Midbrain (tissue), 1 donor: ENCODE measurements around the gene DPPA5.
"Not testable (repeated sequence)": the region's sequence is repeated elsewhere in the genome, so short reads cannot be mapped to it uniquely, and the experiment has no call there.

Experiments
- DNase-seq: peaks from one replicate; lab custom pipeline; 2025; lab: John Stamatoyannopoulos, UW

Gene DPPA5, protein sequence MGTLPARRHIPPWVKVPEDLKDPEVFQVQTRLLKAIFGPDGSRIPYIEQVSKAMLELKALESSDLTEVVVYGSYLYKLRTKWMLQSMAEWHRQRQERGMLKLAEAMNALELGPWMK

GRCh38 chr6:73353636-73354593 is at the start of gene DPPA5:
DPPA5 (minus strand) TSS chr6:73354276; CDS start chr6:73354225, 51 bp downstream.
- no peak for DNase-seq

- no peak for DNase-seq
Measured at GRCh38 chr6:73400656-73401055, 46.6 kb upstream of the DPPA5 start.

- DNase-seq, result no peak
Measured at GRCh38 chr6:73395875-73396274, 41.8 kb upstream of the DPPA5 start.

DNA sequence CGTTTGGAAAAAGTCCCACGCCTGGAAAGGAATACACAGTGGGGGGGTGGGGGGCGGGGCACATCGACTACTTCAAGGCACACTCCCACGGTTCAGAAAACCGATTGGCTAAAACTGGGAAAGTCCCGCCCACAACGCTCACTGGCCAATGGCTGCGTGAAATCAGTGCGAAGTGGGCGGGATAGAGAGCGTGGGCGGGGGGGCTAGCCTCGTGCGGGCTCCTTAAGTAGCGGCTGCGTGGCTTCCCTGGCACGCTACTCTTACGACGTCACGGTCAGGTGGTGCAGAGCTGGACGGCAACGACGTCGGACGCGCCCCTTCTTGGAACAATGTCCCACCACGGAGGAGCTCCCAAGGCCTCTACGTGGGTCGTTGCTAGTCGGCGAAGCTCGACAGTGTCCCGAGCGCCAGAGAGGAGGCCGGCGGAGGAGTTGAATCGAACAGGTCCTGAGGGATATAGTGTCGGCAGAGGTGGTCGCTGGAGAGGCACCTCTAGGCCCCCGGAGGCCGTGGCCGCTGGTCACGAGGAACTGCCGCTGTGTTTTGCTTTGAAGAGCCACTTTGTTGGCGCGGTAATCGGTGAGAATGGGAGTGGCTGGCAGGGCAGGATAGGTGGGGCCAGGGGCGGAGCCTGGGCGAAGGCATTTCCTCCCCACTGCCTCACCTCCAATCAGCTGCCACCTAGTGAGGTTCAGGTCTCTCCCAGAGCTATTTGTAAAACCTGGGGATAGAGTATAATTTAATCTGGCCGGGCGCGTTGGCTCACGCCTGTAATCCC is 40.7 kb upstream of the DPPA5 start, which contains the start of gene DDX43:
DDX43 (plus strand) TSS at position 252 of the 778 bp plus-strand sequence; CDS start at position 330, 78 bp downstream.
- no peak for DNase-seq

DNA sequence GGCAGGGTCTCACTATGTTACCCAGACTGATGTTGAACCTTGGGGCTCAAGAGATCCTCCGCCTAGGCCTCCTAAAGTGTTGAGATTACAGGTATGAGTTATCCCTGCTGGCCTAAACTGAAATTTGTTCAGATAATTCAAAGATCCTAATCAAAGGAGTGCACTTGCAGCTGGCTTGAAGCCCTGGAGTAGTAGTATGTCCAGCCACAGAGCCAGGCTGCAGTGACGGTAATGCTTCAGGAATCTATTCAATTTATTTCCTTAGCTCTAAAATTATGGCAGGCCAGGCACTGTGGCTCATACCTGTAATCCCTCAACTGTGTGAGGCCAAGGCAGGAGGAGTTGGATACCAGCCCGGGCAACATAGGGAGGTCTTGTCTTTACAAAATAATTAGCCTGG is 39.2 kb upstream of the DPPA5 start:
- DNase-seq, result no peak

DNA sequence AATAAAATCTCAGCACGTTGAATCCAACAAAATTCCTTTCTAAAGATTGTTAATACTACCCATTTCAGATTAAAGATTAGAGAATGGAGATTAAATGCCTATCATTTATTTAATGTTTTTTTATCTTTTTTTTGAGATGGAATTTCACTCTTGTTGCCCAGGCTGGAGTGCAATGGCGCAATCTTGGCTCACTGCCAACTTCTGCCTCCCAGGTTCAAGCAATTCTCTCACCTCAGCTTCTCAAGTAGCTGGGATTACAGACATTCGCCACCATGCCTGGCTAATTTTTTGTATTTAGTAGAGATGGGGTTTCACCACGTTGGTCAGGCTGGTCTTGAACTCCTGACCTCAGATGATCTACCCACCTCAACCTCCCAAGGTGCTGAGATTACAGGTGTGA is 38.1 kb upstream of the DPPA5 start:
- DNase-seq, result not testable (repeated sequence)

DNA sequence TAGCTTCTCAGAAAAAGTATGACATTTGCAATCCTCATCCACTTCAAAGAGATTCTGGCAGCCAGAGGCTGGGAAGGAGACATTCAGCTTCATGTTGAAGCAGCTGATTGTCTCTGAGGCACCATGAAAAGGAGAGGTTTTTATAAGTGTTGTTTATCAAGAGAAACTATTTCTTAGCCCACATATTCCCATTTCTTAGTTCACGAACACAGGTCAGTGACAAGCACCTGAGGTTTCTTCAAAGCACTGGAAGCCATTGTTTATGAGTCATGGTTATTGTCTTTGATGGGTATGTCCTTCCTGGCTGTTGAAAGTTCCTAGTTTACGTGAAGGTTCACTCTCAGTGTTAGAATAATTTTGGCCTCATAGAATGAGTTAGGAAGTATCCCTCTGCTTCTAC is 37.6 kb upstream of the DPPA5 start:
- no peak for DNase-seq

GRCh38 chr6:73389854-73390253 is 35.8 kb upstream of the DPPA5 start:
- DNase-seq, result no peak

DNA sequence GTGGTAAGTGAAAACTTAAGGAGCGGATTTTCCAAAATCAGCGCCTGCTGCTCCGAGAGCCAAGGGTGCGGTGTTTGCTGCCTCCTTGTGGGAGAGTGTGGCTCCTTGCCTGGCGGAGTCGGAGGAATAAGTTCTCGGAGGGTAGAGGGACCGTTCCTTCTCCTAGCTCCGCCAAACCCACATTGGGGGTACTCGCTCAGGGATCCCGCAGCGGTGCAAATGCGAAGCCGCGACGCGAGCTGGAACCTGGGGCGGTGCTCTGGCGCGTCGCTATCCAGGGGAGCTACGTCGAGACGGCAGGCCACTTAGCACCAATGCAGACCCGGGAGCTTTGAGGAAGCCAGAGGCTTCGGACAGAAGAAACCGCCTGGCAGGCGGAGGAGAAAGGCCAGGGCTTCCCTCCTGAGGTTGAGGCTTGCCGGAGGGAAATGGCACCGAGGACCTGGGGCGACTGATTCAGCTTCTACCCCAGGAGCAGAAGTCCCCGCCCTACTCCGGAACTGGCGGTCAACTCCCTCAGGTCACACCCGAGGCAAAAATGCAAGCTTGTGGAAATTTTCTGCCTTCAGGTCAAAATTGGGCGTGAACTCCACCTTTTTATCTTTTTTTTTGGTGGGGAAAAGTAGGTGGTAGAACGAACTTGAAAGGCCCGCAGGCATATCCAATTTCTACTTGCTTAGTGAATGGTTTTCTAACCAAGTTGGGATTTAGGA is 34.9 kb upstream of the DPPA5 start:
- peak; percentile 12 for DNase-seq

- DNase-seq, result no peak
Measured at GRCh38 chr6:73388433-73388799, 34.3 kb upstream of the DPPA5 start.

DNA sequence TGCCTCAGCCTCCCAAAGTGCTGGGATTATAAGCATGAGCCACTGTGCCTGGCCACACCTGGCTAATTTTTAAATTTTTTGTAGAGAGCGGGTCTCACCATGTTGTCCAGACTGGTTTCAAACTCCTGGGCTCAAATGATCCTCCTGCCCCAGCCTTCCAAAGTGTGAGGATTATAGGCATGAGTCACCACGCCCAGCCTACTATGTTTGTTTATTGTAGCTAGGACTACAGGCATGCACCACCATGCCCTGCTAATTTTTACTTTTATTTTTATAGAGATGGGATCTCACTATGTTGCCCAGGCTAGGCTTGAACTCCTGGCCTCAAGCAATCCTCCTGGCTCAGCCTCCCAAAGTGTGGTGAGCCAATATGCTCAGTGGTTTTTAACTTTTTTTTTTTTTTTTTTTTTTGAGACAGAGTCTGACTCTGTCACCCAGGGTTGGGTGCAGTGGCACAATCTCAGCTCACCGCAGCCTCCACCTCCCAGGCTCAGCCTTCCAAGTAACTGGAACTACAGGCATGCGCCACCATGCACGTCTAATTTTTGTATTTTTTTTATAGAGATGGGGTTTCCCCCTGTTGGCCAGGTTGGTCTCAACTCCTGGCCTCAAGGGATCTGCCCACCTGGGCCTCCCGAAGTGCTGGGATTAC is 28.5 kb upstream of the DPPA5 start:
- no peak for DNase-seq

- not testable (repeated sequence) for DNase-seq
Measured at GRCh38 chr6:73381531-73381930, 27.5 kb upstream of the DPPA5 start.

GRCh38 chr6:73377225-73377624 is 23.1 kb upstream of the DPPA5 start:
- DNase-seq, result no peak

- no peak for DNase-seq
Measured at GRCh38 chr6:73375216-73375615, 21.1 kb upstream of the DPPA5 start.

GRCh38 chr6:73372516-73372915 is 18.4 kb upstream of the DPPA5 start:
- peak; percentile 41 for DNase-seq

GRCh38 chr6:73371984-73372383 is 17.9 kb upstream of the DPPA5 start:
- DNase-seq, result no peak

DNA sequence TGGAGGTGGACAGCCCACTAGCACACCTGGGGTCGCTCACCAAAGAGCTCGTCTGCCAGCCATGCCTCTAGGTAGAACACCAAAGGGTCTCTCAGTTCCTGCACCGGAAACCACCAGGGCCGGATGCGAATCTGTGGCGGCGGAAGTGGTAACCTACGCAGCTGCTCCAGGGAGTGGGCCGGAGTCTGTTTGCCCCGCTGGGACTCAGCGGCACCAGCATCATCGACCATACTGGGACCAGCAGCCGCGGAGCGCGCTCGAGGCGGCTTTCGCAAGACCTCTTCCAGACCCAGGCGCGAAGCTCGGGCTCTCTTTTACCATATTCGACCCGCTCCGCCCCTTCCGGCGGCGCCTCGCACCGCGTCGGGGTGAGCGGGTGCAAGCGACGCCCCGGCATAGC is 15.5 kb upstream of the DPPA5 start, which contains the start of gene OOEP:
OOEP (minus strand) TSS at position 335 of the 400 bp plus-strand sequence; CDS start at position 230, 105 bp downstream.
- DNase-seq, result no peak

GRCh38 chr6:73369157-73369556 is 15.1 kb upstream of the DPPA5 start:
- DNase-seq, result no peak

DNA sequence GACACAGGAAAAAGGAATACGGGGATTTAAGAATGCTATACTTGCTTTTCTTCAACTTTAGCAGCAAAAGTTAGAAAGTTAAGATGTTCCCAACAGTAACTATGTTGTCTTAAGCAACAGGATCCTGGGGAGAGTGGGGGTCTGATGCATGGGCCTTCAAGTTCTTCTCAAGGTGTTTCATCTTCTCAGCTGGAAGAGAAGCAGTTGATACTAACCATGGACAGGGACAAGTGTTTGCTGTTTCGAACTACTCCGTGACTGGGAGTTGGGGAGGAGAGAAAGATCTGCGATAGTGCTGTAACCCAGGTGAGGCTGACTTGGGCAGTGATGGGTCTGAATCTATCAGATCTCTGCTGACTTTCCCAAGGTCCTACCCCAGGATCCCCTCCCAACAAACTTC is 14.6 kb upstream of the DPPA5 start:
- DNase-seq, result no peak

- DNase-seq, result no peak
Measured at GRCh38 chr6:73367761-73368355, 13.8 kb upstream of the DPPA5 start.

DNA sequence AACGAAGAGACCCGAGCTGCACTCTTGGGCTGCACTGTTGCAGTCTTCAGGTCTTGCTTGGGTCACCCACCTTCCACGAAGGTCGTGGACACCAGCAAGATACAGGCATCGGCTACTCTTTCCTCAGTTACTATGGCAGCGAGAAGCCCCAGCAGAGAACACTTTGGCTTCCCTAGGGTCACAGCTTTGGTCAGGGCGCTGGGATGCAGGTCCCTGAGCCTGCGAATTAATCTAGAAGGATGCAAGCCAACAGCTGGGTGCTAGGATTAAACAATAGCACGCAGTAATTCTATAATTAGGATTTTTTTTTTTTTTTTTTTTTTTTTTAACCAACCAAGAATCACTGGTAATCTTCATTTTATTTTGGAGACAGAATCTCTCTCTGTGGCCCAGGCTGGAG is 10.5 kb upstream of the DPPA5 start:
- no peak for DNase-seq
